HG03558 (cell line): Measurements from ENCODE around the gene MT1X.
"Not testable (repeated sequence)": the region's sequence is repeated elsewhere in the genome, so short reads cannot be mapped to it uniquely, and the experiment has no call there.

Experiments used
- ATAC-seq: cut with Tn5 transposase; IDR thresholded peaks from one replicate; pipeline ENCODE4 v1.9.1; 2021; ENCODE audit warnings: moderate number of reproducible peaks; ENCODE audit not compliant: unreplicated experiment; ENCODE audit errors: extremely low read depth

MT1X gene

DNA sequence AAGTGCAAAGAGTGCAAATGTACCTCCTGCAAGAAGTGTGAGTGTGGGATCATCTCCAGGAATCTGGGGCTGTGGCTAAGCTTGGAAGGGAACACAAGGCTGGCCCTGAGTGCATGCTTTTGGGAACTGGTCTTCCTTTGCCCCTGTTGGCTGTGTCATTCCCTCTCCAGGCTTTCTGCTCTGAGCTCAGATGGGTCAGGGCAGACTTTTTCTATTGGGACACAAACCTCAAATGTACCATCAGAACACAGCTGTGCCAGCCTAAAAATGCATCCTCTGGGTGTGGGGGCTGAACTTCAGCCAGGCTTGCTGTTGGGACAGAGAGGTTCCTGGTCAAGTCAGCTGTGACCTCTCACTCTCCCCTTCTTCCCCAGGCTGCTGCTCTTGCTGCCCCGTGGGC lies 29.7 kb upstream of the MT1X start:
- no peak for ATAC-seq

DNA sequence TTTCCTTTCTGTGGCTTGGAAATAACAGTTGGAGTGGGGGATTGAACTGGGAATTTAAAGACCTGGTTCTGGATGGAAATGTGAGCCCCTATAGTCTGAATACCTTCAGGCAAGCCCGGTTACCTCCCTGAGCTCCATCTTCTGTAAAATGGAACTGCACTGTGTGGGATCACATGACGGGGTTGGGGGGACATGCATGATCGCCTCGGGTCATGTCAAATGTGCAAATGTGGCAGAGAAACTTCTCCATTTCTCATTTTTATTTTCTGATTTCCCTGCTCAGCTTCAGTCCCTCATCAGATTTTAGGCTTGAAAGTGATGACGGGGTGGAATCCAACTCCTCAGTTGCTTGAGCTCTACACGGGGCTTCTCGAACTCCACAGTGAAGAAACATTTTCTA lies 29.1 kb upstream of the MT1X start:
- no peak for ATAC-seq

DNA sequence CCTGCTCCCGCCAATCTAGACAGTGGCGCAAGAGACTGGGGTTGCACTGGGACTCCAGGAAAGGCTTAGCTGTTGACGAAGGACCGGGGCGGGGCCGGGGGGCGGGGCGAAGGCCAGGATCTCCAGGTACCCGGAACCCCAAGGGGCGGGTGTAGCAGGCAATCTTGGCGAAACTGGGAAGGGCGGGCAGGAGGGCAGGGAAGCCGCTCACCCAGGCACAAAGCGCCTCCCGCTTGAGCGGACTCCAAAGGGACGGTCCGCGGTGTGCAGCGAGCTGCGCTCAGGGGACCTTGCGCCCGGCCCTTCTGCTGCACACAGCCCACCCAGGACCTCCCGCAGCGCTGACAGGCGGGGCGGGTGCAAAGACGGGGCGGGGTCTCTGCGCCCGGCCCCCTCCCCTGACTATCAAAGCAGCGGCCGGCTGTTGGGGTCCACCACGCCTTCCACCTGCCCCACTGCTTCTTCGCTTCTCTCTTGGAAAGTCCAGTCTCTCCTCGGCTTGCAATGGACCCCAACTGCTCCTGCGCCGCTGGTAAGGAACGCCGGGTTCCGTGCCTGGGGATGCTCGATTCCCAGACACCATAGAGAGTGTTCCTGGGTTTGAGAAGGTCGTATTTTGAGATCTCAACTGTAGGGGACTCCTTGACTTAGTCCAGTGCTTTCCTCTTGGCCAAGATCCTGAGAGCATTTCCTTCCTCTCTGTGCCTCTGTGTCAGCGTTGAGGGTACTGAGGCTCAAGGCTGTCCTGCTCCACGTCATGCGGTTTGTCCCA lies 24.5 kb upstream of the MT1X start, which contains the start of gene MT1F:
Gene MT1F, plus strand, starts transcription at position 405 of the 772 bp plus-strand sequence. Its CDS starts 100 bp downstream, at position 505.
- ATAC-seq = no peak

DNA sequence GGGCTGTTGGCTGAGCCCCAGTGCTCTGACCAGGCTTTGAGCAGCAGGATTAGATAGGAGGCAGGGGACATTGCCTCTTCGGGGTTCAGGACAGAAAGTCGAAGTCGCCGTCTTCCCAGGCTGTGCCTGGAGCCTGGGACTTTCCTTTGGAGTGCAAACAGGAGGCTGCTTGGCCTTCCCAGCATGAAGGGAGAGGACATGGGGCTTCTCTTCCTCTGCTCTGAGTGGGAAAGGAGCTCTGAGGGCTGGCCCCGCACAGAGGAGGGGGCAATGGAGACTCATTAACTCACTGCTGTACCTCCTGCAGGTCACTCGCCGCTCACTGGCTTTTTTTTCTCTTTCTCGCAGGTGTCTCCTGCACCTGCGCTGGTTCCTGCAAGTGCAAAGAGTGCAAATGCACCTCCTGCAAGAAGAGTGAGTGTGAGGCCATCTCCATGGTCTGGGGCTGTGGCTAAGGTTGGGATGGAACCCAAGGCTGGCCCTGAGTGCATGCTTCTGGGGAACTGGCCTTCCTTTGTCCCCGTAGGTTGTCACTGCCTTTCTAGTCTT lies 23.9 kb upstream of the MT1X start:
- no peak for ATAC-seq

DNA sequence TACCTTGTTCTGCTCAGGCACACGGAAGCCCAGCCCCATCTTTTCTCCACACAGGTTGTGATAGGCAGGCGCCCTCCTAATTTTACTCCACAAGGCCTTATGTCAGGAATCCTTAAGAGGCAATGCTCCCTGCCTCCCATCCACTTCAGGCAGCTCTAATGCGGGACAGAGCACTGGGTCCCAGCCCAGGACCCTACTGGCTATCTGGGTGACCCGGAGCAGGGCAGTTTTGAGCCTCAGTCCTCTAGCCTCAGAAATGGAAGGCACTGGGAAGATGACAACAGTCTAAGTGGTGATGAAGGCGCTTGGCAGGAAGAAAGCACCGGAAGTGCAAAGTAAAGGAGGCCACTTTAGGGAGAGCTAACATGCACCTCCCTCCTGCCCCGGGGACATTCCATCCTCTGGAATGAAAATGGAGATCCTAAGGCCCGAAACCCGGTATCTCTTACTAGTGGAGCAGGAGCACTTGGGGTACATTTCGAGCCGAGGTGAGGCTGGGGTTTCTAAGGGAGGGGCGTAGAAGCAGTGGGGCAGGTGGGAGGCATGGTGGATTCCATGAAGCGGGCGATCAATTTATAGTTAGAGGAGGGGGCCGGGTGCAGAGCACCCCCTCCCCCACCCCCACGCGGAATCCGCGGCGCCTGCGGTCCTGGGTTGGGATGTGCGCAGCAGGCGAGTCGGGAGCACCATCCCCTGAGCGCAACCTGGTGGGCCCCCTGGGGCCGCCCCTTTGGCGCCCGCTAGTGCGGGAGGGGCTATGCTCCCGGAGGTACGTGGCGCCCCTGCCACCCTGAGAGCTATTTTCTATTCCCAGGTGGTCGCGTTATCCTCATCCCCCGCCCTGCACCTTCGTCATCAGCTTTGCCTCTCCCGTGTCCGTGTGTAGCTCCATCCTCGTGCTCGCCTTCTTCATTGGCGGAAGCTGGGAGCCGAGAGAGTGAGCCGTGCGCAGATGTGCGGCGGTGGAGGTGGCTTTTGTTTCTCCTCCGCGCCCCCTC lies 19.6 kb upstream of the MT1X start:
- ATAC-seq = no peak

DNA sequence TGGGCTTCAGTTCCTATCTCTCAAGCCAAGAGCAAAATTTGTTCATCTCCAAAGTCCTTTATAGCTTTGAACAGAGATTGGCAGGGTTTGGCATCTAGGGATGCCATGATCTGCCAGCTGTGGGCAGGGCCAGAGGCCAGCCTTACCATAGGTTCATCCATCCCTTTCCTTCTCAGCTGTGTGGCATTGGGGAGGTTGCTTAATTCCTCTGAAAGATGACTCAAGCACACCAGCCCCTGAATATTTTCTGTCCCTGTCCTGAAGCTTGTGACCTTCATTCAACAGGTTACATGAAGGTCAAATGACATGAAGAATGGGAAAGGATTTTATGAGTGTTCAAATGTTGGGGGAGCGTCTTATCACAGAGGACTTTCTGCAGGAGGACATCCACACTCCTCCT lies 17.8 kb upstream of the MT1X start:
- ATAC-seq = no peak

DNA sequence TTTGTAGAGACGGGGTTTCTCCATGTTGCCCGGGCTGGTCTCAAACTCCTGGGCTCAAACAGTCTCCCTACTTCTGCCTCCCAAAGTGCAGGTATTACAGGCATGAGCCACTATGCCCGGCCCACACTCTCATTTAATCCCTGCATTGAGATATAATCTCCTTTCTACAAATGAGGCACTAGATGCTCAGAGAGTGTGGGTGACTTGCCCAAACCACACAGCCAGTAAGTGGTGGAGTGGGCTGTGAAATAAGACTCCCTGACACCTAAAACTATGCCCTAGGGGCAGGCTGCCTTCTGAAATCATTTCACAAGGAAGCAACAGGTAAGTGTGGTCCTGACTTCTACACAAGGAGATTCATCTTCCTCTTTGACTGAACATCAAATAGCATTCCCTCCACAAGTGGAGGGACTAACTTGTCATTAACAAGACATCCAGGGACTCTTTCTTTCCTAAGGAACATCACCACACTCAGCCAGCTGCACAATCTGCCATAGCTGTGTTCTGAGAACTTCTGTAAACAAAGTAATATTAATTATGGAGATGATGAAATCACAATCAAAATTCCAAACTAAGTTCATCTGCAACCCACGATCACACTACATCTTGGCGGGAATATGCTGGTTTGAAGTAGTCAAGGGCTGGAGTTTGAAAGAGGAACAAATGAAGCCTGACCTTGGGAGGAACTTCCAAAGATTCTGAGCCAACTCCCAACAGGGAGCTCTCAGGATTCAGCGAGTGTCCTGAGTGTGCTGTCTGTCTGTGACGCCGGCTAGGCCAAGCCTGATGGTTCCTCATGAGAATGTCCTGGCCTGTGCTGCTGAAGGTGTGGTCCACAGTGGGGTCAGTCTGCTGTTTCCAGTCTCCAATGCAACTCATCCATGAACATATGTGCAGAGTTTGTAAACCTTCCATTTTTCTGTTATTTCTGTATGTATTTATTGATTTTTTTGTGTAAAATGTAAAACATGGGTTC lies 16.7 kb upstream of the MT1X start:
- not testable (repeated sequence) for ATAC-seq

DNA sequence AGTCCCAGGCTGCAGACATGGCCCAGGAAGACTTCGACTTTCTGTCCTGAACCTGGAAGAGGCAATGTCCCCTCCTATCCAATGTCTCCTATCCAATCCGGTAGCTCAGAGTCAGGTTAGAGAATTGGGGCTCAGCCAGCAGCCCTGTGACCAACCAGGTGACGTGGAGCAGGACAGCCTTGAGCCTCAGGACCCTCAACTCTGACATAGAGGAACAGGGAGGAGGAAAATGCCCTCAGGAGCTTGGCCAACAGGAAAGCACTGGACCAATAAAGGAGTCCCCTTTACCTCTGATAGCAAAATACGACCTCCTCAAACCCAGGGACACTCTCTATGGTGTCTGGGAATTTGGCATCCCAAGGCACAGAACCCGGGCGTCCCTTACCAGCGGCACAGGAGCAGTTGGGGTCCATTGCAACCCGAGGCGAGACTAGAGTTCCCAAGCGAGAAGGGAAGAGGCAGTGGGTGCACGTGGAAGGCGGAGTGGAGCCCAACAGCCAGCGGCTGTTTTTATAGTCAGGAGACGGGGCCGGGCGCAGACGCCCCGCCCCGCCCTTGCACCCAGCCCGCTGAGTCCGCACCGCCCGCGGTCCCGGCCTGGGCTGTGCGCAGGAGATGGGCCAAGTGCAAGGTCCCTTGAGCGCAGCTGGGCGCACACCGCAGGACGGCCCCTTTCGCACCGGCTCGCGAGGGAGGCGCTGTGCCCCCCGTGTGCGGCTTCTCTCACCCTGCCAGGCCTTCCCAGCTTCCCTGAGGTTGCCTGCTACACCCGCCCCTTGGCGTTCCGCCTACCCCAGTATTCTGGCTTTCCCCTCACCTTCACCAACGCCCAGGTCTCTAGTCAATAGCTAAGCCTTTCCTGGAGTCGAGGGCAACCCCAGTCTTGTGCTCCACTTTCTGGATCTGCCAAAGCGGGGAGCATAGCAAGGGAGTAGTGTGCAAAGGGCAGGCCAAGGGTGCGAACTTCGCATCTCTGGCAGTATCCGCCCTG lies 14.4 kb upstream of the MT1X start, which contains the start of gene MT1G:
Gene MT1G, minus strand, starts transcription at position 485 of the 991 bp plus-strand sequence. Its CDS starts 72 bp downstream, at position 413.
- ATAC-seq = no peak

DNA sequence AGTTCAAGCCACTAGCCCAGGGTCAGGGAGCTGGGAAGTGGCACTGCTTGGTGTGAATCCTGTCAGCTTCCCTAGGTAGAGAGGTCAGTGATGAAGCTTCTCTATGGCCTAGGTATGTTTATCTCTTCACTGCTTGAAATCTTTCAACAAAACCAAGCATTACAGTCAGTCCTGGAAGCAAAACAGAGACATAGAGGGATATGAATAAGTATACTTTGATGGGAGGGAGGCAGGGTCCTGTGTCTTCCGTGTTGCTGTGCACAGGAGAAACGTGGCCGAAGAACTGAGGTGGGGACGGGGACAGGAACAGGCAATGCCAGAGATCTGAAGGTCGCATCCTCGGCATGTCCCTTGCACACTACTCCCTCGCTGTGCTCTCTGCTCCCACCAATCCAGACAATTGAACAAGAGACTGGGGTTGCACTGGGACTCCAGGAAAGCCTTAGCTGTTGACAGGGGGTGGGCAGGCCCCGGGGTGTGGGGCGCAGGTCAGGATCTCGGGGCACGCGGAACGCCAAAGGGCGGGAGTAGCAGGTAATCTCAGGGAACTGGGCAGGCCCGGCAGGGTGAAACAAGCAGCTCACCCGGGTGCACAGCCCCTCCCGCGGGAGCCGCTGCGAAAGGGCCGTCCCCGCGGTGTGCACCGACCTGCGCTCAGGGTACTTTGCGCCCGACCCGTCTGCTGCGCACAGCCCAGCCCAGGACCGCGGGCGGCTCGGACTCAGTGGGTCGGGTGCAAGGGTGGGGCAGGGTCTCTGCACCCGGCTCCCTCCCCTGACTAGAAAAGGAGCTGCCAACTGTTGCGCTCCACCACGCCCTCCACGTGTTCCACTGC lies 13.0 kb upstream of the MT1X start, which contains the start of gene MT1H:
Gene MT1H, plus strand, starts transcription at position 810 of the 835 bp plus-strand sequence. CDS start 71 bp downstream, outside the sequence.
- ATAC-seq = no peak

DNA sequence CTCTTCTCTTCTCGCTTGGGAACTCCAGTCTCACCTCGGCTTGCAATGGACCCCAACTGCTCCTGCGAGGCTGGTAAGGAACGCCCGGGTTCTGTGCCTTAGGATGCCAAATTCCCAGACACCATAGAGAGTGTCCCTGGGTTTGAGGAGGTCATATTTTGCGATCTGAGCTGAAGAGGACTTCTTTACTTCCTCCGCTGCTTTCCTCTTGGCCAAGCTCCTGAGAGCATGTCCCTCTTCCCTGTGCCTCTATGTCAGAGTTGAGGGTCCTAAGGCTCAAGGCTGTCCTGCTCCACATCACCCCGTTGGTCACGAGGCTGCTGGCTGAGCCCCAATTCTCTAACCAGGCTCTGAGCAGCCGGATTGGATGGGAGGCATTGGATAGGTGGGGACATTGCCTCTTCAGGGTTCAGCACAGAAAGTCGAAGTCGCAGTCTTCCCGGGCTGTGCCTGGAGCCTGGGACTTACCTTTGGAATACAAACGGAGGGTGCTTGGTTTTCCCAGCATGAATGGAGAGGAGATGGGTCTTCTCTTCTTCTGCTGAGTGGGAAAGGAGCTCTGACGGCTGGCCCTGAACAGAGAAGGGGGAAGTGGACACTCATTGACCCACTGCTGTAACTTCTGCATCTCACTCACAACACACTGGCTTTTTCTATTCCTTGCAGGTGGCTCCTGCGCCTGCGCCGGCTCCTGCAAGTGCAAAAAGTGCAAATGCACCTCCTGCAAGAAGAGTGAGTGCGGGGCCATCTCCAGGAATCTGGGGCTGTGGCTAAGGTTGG lies 12.2 kb upstream of the MT1X start:
- no peak for ATAC-seq

DNA sequence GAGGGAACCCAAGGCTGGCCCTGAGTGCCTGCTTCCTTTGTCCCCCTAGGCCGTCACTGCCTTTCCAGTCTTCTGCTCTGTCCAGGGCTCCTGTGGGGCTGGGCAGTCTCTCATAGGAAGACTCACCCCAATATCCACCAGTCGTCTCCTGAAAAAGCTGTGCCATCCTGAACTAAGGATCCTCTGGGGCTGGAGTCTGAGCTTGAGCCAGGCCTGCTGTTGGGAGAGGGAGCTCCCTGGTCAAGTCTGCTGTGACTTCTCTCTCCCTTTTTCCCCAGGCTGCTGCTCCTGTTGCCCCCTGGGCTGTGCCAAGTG lies 11.7 kb upstream of the MT1X start:
- no peak for ATAC-seq

DNA sequence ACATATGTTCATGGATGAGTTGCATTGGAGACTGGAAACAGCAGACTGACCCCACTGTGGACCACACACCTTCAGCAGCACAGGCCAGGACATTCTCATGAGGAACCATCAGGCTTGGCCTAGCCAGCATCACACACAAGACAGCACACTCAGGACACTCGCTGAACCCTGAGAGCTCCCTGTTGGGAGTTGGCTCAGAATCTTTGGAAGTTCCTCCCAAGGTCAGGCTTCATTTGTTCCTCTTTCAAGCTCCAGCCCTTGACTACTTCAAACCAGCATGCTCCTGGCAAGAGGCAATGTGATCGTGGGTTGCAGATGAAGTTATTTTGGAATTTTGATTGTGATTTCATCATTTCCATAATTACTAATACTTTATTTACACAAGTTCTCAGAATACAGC lies 10.6 kb upstream of the MT1X start:
- not testable (repeated sequence) for ATAC-seq

DNA sequence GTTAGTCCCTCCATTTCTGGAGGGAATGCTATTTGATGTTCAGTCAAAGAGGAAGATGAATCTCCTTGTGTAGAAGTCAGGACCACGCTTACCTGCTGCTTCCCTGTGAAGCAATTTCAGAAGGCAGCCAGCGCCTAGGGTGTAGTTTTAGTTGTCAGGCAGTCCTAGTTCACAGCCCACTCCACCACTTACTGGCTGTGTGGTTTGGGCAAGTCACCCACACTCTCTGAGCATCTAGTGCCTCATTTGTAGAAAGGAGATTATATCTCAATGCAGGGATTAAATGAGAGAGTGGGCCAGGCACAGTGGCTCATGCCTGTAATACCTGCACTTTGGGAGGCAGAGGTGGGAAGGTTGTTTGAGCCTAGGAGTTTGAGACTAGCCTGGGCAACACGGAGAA lies 10.1 kb upstream of the MT1X start:
- not testable (repeated sequence) for ATAC-seq

DNA sequence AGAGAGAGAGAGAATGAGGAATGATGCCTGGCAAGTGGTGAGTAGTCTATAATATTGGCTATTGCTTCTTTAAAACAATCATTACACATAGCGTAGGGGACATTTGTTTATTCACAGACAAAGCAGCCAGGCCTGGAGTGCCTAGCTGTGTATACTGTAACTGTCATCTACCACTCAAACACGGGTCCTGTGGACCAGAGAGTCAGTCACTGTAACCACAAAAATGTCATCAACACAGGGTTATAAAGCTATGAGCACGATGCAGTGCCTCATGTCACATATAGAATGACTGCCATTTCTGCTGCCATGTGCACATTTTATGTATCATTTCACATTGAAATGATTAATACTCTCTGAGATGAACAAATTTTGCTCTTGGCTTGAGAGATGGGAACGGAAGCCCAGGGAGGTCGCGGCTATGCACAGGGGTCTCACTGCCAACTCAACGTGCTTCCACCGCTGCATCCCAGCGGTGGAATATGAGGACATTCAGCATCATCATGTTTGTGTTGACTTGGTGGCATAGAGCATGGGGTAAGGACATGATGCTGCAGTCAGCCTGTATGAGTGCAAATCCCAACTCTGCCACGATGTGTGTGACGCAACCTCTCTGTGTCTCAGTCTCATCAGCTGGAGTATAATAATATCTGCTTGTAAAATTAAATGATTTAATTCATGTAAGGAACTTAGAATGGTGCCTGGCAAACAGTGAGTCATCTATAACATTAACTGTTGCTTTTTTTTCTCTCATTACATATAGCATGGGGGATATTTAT lies 9.3 kb upstream of the MT1X start:
- no peak for ATAC-seq

DNA sequence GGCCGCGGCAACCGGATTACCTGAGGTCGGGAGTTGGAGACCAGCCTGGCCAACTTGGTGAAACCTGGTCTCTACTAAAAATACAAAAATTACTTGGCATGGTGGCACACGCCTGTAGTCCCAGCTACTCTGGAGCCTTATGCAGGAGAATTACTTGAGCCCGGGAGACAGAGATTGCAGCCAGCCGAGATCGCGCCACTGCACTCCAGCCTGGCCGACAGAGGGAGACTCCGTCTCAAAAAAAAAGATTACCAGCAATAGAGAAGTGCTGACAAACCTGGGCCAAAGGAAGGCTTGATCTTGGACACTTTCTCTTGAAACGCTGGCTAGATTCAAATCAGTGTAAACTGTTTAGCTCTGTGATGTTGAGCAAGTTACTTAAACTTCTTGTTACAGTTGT lies 8.3 kb upstream of the MT1X start:
- ATAC-seq = no peak

DNA sequence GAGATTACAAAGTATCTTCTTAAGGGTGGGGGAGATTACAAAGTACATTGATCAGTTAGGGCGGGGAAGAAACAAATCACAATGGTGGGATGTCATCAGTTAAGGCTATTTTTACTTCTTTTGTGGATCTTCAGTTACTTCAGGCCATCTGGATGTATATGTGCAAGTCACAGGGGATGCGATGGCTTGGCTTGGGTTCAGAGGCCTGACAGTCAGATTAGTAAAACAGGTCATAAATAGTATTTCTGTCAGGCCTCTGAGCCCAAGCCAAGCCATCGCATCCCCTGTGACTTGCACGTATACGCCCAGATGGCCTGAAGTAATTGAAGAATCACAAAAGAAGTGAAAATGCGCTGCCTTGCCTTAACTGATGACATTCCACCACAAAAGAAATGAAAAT lies 7.7 kb upstream of the MT1X start:
- not testable (repeated sequence) for ATAC-seq
